ENCODE data around the gene NHLRC4.

The NHLRC4 gene

DNA sequence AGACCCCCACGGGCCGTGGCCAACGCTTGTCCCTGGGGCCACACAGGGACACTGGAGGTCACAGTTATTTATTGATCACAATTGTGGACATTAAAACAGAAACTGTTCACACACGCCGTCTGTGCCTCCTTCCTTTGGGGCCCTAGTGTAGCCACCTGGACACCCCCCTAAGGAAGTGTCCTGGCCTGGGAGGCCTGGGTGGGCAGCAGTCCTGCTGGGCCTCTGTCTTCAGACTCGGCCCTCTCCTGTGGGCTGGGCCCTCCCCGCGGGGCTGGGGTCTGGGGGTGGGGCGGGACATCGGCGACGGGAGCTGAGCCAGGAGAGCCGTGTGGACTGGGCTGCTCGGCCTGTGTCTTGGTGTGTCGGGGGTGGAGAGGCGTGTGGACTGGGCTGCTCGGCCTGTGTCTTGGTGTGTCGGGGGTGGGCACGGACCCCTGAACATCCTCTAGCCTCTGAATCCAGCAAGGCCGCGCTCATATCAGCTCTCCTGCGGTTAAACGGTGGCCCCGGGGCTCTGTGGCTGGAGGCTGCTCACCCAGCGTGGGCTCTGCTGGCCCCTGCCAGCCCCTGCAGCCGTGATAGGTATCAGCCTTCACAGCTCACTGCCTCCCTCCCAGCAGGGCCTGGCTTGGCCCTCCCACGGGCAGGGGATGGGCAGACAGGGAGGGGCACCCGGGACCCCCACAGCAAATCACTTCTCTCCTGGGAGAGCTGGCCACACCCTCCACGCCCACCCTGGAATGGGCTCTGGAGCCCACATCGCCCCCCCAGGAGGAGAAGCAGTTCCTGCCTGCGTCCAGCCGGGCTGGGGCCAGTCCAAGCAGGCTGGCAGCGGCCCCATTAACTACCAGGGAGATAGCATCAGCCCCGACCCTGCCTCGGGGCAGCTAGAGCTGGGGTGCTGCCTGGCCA lies 1.1 kb upstream of the NHLRC4 start:
- DNase-seq (ENCODE audit: low read depth in 3 of 3), result no peak

DNA sequence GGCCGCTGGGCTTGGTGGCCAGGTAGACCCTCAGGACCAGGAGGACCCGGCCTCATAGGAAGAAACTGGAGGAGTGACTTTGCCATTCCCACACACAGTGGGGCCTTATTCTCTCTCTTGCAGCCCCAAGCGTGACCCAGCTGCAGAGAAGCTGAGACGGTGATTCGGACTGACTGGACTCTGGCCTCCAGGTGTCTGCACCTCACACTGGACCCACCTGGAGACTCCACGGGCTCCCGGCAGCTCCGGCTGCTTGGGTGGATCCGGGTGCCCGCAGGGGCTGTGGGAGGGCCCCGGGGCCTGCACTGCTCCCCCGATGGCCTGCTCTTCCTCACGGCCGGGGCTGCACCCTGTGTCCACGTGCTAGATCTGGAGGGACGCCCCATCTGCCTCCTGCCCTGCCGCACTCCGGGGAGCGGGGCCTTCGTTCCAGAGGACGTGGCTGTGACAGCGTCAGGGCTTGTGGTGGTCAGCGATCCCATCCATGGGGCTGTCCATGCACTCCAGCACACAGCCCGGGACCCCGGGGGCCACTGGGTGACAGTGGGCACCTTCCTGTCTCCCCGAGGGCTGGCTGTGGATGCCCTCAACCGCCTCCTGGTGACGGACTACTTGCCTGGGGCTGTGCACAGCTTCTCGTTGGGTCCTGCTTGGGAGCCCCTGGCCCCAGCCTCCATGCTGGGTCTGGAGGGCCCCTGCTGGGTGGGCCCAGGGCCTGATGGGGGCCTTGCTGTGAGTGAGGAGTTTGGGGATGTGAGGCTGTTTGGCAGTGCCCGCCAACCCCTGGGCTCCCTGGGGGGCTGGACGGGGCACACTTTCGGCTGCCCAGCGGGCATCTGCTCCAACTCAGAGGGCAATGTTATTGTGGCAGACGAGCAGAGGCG lies 810 bp downstream of the NHLRC4 start:
- no peak for DNase-seq (ENCODE audit: low read depth in 3 of 3)

DNA sequence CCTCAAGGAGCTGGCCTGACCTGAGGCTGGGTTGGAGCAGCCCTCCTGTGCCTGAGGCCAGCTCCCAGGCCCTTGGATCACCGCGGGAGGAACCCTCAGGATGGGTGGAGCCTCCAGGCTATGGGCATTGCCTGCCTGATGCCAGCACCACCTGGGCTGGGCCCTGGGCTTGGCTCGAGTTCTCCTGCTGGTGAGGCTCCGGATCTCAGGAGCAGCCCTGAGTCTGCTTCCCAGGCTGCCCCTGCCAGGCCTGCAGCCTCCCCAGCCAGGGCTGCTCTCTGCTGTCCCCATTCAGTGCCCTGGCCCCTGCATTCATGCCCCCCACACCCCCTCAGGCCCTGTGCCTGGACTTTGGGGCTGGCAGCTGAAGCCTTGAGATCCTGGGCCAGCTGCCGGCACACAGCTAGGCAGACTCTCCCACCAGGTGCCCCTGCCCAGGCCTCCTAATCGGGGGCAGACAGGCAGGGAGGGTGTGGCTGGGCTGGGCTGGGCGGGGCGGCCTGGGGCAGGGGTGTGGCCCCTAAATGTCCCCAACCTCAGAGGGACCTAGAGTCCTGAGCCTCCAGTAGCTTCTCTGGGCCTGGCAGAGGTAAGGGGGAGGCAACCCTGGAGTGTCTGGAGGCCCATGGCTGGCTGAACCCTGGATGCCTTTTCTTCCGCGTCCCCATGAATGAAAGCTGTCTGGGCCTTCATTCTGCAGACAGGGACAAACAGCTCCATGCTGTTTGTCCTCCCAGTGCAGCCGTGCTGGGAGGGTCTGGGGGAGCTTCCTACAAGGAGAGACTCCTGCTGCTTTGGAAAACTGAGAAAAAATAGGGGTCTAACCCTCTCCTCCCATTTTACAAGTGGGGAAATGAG lies 1.8 kb downstream of the NHLRC4 start:
- no peak for DNase-seq (ENCODE audit: low read depth in 3 of 3)

DNA sequence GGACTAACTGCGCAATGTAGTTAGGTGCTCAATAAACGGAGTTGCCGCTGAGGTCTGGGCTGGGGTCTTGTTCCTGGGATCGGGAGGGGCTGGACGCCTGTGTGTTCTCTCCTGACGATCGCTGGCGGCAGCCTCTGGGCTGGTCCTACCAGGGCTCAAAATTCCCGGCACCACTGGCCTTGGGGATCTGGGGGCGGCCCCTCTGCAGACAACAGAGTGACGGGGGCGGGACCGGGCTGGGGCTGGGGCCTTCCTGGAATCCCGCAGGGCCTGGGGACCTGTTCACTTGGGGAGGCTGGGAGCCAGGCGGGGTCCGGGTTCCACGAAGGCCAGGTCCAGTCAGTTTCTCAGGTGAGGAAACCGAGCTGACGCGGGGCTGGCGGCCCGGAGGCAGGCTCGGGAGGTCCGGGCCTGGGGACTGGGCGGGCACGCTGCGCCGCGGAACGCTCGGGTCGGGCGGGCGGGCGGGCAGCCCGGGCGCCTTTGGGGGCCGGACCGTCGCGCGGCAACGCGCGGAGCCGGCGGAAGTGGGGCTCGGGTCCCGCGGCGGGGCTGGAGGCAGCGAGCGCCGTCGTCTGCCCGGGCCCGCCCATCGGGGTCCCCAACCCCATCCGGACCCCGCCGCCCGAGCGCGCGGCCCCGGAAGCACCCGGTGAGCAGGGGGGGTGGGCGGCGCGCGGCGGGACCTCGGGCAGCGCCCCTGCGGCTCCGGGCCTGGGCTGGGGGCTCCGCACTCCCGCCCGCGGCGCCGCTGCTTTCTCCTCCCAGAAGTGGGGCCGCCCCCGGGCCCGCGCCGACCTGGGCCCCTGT lies 2.8 kb downstream of the NHLRC4 start, which contains the start of gene PIGQ:
PIGQ (plus strand) TSS at position 524 of the 810 bp plus-strand sequence. CDS start 4,107 bp downstream, outside the sequence.
- peak; percentile 23 to 57 (median 54) for DNase-seq (ENCODE audit: low read depth in 3 of 3)

DNA sequence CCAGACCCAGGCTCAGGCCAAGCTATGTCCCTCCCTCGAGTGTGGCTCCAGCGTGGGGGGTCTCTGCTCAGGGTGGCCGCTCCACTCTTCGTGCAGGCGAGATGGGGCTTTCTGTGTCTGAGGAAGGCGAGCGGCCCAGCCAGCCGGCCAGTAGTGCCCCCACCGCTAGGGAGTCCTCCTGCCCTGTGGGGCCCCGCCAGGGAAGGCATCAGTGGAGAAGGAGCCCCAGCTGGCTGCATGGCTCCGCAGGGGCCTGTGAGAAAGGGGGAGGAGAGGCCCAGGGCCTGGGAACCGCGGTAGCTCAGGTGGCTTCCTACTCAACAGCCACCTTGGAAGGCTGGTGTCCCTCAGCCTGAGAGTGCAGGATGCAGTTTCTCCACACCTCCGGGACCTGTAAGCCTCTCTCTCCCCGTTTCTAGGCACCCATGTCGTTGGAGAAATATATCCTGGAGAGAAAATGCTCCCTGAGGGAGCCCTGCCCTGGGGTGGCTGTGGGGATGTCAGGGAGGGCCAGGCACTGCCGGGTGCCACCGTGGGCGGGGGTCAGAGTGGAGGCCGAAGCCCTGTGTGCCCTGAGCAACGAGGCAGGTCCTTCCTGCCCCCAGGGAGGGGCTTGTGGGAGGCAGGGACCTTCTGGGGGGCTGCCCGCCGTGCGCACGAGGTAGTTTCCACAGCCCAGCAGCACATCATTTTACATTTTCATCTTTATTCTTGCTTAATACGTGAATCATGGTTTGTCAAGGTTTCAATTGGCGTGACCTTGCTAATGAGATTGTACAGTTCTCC lies 6.3 kb downstream of the NHLRC4 start:
- DNase-seq (ENCODE audit: low read depth in 3 of 3), result no peak

DNA sequence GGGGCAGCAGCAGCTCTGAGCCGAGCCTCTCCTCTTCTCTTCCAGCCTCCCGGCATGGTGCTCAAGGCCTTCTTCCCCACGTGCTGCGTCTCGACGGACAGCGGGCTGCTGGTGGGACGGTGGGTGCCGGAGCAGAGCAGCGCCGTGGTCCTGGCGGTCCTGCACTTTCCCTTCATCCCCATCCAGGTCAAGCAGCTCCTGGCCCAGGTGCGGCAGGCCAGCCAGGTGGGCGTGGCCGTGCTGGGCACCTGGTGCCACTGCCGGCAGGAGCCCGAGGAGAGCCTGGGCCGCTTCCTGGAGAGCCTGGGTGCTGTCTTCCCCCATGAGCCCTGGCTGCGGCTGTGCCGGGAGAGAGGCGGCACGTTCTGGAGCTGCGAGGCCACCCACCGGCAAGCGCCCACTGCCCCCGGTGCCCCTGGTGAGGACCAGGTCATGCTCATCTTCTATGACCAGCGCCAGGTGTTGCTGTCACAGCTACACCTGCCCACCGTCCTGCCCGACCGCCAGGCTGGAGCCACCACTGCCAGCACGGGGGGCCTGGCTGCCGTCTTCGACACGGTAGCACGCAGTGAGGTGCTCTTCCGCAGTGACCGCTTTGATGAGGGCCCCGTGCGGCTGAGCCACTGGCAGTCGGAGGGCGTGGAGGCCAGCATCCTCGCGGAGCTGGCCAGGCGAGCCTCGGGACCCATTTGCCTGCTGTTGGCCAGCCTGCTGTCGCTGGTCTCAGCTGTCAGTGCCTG lies 7.4 kb downstream of the NHLRC4 start:
- no peak for DNase-seq (ENCODE audit: low read depth in 3 of 3)

DNA sequence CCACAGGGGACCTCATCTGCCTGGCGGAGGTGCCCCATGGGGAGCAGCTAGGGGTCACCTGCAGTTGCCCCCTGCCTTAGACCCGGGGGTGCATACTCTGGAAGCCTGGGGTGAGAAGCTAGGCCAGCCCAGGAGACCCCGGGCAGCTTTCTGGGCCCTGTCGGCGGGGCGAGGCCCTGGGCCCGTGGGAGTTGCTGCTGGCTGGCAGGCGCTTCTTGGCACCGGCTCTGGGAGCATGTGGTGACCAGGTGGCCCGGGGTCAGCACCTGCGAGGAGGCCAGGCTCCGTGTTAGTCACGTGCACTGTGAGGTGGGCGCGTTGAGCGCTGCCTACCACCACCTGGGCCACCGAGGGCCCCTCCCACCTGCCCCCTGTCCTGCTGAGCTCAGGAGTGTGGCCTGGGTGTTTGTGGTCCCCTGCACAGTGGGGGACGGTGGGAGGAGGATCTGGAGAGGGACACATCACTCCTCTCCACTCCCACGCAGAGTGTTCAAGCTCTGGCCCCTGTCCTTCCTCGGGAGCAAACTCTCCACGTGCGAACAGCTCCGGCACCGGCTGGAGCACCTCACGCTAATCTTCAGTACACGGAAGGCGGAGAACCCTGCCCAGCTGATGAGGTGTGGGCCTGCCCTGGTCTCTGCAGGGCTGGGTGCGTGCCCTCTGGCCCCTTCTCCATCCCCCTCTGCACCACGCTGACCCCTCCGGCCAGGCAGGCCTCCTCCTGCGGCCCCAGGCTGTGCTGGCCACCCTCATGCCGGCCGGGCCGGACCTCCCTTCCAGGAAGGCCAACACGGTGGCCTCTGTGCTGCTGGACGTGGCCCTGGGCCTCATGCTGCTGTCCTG lies 8.8 kb downstream of the NHLRC4 start:
- no peak for DNase-seq (ENCODE audit: low read depth in 3 of 3)

DNA sequence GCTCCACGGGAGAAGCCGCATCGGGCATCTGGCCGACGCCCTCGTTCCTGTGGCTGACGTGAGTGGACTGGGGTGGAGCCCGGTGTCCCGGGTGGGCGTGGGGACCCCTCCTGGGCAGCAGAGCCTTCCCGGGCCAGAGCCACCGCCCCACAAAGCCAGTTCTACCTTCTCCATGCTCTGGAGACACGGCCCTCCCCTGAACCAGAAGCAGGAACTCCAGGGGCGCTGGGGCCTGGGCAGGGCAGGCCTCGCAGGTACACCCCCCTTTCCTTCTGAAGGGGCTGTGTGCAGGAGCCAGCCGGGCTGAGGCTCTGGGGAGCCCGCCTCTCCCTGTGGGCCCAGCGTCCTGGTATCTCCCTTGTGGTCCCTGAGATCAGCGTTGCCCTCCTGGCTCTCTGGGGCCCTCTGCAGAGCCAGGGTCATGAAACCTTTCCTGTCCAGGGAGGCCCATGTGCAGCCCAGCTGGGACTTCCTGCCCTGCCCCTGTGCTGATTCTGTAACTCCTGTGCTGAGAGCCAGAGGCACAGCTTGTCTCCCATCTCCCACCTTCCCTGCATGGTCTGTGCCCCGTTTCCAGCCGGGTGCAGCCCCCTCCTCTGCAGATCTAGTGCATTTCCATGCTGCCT lies 9.5 kb downstream of the NHLRC4 start:
- DNase-seq (ENCODE audit: low read depth in 3 of 3), result no peak

DNA sequence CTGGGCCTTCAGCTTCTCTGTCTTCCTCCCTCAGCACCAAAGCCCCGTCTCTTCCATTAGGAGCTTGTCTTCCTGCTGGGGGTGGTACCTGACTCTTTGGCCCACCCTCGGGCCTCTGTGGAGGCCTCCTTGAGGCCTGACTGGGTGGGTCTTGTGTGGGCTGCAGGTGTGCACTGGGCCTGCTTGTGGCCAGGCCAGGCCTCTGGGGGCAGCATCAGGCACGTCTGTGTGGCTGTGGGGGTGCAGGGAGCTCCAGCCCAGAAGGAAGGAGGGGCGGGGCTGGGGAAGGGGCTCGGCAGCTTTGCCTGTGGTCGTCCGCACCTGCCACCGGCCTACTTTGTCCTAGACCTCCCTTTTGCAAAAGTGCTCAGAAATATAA lies 10.0 kb downstream of the NHLRC4 start:
- DNase-seq (ENCODE audit: low read depth in 3 of 3), result no peak

DNA sequence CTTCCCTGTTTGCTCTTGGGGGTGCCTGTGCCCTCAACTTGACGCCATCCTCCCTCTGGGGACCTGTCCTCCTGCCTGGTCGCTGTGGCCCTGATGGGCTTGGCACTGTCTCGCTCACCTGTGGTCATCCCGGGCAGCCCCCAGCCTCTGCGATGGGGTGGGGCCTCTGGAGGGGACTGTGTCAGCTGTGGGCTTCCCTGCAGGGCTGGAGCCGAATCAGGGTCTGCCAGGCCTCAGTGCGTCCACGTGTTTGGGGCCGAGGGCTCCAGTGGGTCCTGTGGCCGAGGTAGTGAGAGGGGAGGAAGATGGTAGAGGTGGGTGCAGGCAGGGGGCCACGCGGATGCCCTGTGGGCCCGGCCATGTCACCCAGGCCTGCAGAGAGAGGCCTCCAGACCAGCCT lies 11.0 kb downstream of the NHLRC4 start:
- DNase-seq (ENCODE audit: low read depth in 3 of 3), result no peak

DNA sequence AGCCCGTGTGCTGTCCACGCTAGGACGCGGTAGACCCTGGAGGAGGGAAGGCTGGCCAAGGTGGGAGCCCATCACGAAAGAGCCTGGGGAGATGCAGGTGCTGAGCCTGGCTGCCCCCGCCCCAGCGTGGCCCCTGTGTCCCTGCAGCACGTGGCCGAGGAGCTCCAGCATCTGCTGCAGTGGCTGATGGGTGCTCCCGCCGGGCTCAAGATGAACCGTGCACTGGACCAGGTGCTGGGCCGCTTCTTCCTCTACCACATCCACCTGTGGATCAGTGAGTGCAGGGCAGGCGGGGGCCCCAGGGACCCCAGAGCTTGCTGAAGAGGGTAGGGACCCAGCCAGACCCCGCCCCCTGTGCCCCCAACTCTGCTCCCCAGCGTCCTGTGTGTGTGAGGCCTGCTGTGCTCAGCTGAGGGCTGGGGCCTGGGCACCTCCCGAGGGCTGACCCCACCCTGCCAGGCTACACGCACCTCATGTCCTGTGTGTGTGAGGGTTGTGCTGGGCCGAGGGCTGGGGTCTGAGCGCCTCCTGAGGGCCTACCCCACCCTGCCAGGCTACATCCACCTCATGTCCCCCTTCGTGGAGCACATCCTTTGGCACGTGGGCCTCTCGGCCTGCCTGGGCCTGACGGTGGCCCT lies 11.5 kb downstream of the NHLRC4 start:
- no peak for DNase-seq (ENCODE audit: low read depth in 3 of 3)

DNA sequence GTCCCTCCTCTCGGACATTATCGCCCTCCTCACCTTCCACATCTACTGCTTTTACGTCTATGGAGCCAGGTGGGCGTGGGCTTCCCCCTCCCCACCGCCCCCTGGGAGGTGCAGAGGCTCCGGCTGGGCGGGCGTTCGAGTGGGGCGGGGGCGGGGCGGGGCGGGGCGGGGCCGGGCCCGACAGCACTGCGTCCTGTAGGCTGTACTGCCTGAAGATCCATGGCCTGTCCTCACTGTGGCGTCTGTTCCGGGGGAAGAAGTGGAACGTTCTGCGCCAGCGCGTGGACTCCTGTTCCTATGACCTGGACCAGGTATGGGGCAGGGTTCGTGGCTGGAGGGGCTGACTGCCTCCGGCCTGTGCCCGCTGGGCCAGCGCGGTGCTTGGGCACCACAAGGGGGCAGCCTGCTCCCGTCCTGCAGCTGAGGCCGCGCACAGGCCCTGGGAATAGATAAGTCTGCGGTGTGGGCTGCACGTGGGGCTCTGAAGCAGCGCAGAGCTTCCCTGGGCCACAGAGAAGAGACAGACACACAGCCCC lies 12.1 kb downstream of the NHLRC4 start:
- peak in 2 of 3 experiments; percentile 36 for DNase-seq (ENCODE audit: low read depth in 3 of 3)

DNA sequence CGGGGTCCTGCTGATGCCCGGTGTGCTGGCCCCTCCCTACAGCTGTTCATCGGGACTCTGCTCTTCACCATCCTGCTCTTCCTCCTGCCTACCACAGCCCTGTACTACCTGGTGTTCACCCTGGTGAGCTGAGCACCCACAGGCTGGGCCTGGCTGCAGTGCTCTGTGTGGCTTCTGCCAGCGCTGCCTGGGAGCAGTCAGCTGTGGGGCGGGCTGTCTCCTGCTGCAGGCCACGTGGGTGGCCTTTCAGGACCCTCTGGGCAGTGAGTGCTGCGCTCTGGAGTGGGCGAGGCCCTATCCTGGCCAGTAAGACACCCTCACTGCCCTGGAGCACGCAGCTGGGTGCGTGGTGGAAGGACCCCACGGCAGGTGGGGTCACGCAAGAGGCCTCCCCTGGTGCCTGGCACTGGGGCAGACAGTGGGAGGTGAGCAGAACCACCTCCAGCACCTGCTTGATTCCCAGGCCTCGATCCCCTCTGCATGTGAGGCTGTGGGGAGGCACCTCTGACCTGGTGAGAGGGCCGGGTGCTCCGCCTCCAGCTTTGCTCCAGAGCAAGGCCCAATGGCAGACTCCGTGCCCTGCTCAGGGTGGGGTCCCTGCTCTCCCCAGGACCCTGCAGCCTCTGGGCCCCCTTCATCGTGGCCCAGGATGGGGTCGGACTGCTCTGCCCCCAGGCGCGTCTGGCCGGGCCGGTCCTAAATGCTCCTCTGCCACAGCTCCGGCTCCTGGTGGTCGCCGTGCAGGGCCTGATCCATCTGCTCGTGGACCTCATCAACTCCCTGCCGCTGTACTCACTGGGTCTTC lies 13.5 kb downstream of the NHLRC4 start:
- DNase-seq (ENCODE audit: low read depth in 3 of 3), result no peak

DNA sequence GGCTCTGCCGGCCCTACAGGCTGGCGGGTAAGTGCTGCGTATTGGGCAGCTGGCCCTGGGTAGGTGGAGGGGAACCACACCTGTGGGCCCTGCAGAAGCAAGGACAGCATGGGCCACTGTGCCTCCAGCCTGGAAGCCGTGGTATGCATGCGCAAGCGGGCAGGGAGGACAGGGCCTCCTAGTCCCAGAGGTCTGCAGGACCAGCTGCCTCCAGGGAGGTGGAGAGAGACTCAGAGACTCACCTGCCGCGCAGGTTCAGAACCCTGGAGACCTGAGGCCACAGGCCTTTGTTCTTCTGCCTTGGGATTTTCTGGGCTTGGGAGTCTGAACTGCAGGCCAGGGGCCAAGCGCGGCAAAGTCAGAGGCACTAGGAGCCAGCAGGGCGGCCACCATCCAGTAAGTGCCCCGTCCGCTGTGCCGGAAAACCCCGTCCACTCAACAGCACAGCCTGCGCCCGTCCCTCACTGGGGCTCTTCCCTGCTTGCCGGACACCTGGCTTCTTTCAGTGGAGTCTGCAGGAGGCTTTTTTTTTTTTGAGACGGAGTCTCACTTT lies 14.2 kb downstream of the NHLRC4 start:
- DNase-seq (ENCODE audit: low read depth in 3 of 3), result no peak

DNA sequence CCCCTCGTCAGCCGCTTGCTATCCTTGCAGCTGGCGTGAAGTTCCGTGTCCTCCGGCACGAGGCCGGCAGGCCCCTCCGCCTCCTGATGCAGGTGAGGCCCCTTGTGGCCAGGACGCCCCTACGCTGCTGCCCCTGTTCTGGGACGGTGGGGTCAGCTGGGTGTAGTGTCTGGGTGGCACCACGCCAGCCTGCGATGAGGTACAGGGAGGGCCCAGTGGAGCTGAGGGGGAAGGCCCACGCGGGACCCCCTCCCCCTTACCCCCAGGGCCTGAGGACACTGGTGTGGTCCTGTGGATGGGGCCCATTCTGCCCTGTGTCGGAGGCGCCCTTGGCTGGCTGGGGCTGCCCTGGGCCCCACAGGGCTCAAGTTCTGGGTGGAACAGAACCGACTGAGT lies 15.4 kb downstream of the NHLRC4 start:
- DNase-seq (ENCODE audit: low read depth in 3 of 3), result no peak

All from stimulated activated CD4-positive, alpha-beta T cell treated with anti-CD3 and anti-CD28 coated beads, TNF-alpha, amount 100 ng/mL, for 4 hours (primary cell).